SK-N-SH treated with all-trans-retinoic acid at 6 μM for 48 hours (cell line): ENCODE measurements around the gene ATG2B.

Experiments used
- ISL1 ChIP-seq: fragments of 250-450 bp; sonication (Bioruptor Pico); IDR thresholded peaks from 2 replicates; pipeline ENCODE4 v2.1.2; 2022; ENCODE audit warnings: mild to moderate bottlenecking, moderate library complexity
- RARB ChIP-seq: fragments of 250-450 bp; sonication (Bioruptor Pico); IDR thresholded peaks from 2 replicates; pipeline ENCODE4 v1.8.0; 2021; ENCODE audit warnings: mild to moderate bottlenecking, moderate library complexity
- SNAI2 ChIP-seq: fragments of 250-450 bp; sonication (Bioruptor Pico); IDR thresholded peaks from 2 replicates; pipeline ENCODE4 v1.5.0; 2020; ENCODE audit warnings: mild to moderate bottlenecking, moderate library complexity
- ZFP30 ChIP-seq: fragments of 450-650 bp; formaldehyde crosslinking; IDR thresholded peaks from 2 replicates; pipeline ENCODE4 v1.5.0; 2022; ENCODE audit warnings: mild to moderate bottlenecking, moderate library complexity
- ZNF70 ChIP-seq: fragments of 450-650 bp; formaldehyde crosslinking; IDR thresholded peaks from 2 replicates; pipeline ENCODE4 v1.5.0; 2020; ENCODE audit warnings: mild to moderate bottlenecking, moderate library complexity
- TF ChIP-seq, protein P1 (sequence below): fragments of 250-450 bp; sonication (Bioruptor Pico); IDR thresholded peaks from 2 replicates; pipeline ENCODE4 v1.8.0; 2020; ENCODE audit warnings: mild to moderate bottlenecking, moderate library complexity, borderline replicate concordance
- TF ChIP-seq, protein P2 (sequence below): fragments of 250-450 bp; sonication (Bioruptor Pico); IDR thresholded peaks from 2 replicates; pipeline ENCODE4 v1.5.1; 2020; ENCODE audit warnings: low read depth, mild to moderate bottlenecking, moderate library complexity
- TF ChIP-seq, protein P3 (sequence below): fragments of 250-450 bp; sonication (Bioruptor Pico); IDR thresholded peaks from 2 replicates; pipeline ENCODE4 v1.5.0; 2020; ENCODE audit warnings: mild to moderate bottlenecking, moderate library complexity

GRCh38 chr14:96277890-96278289 is 85.3 kb downstream of the ATG2B start:
- TF ChIP-seq, protein P1, sequence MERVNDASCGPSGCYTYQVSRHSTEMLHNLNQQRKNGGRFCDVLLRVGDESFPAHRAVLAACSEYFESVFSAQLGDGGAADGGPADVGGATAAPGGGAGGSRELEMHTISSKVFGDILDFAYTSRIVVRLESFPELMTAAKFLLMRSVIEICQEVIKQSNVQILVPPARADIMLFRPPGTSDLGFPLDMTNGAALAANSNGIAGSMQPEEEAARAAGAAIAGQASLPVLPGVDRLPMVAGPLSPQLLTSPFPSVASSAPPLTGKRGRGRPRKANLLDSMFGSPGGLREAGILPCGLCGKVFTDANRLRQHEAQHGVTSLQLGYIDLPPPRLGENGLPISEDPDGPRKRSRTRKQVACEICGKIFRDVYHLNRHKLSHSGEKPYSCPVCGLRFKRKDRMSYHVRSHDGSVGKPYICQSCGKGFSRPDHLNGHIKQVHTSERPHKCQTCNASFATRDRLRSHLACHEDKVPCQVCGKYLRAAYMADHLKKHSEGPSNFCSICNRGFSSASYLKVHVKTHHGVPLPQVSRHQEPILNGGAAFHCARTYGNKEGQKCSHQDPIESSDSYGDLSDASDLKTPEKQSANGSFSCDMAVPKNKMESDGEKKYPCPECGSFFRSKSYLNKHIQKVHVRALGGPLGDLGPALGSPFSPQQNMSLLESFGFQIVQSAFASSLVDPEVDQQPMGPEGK, result no peak
- TF ChIP-seq ISL1, result no peak
- no peak for TF ChIP-seq ZNF70
- TF ChIP-seq ZFP30 (CRISPR knock-in tag), result no peak
- TF ChIP-seq SNAI2, result no peak
- TF ChIP-seq, protein P2, sequence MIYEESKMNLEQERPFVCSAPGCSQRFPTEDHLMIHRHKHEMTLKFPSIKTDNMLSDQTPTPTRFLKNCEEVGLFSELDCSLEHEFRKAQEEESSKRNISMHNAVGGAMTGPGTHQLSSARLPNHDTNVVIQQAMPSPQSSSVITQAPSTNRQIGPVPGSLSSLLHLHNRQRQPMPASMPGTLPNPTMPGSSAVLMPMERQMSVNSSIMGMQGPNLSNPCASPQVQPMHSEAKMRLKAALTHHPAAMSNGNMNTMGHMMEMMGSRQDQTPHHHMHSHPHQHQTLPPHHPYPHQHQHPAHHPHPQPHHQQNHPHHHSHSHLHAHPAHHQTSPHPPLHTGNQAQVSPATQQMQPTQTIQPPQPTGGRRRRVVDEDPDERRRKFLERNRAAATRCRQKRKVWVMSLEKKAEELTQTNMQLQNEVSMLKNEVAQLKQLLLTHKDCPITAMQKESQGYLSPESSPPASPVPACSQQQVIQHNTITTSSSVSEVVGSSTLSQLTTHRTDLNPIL (CRISPR knock-in tag), result no peak
- TF ChIP-seq, protein P3, sequence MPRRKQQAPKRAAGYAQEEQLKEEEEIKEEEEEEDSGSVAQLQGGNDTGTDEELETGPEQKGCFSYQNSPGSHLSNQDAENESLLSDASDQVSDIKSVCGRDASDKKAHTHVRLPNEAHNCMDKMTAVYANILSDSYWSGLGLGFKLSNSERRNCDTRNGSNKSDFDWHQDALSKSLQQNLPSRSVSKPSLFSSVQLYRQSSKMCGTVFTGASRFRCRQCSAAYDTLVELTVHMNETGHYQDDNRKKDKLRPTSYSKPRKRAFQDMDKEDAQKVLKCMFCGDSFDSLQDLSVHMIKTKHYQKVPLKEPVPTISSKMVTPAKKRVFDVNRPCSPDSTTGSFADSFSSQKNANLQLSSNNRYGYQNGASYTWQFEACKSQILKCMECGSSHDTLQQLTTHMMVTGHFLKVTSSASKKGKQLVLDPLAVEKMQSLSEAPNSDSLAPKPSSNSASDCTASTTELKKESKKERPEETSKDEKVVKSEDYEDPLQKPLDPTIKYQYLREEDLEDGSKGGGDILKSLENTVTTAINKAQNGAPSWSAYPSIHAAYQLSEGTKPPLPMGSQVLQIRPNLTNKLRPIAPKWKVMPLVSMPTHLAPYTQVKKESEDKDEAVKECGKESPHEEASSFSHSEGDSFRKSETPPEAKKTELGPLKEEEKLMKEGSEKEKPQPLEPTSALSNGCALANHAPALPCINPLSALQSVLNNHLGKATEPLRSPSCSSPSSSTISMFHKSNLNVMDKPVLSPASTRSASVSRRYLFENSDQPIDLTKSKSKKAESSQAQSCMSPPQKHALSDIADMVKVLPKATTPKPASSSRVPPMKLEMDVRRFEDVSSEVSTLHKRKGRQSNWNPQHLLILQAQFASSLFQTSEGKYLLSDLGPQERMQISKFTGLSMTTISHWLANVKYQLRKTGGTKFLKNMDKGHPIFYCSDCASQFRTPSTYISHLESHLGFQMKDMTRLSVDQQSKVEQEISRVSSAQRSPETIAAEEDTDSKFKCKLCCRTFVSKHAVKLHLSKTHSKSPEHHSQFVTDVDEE, result no peak
- TF ChIP-seq RARB (CRISPR knock-in tag), result no peak
